HG03342 (cell line): Measurements from ENCODE around the gene CLIP1.
"Not testable (repeated sequence)": the region's sequence is repeated elsewhere in the genome, so short reads cannot be mapped to it uniquely, and the experiment has no call there.

Experiments
- ATAC-seq: cut with Tn5 transposase; IDR thresholded peaks from one replicate; pipeline ENCODE4 v1.9.1; 2021; ENCODE audit warnings: mild to moderate bottlenecking, moderate library complexity; ENCODE audit not compliant: unreplicated experiment

CLIP1 gene

DNA sequence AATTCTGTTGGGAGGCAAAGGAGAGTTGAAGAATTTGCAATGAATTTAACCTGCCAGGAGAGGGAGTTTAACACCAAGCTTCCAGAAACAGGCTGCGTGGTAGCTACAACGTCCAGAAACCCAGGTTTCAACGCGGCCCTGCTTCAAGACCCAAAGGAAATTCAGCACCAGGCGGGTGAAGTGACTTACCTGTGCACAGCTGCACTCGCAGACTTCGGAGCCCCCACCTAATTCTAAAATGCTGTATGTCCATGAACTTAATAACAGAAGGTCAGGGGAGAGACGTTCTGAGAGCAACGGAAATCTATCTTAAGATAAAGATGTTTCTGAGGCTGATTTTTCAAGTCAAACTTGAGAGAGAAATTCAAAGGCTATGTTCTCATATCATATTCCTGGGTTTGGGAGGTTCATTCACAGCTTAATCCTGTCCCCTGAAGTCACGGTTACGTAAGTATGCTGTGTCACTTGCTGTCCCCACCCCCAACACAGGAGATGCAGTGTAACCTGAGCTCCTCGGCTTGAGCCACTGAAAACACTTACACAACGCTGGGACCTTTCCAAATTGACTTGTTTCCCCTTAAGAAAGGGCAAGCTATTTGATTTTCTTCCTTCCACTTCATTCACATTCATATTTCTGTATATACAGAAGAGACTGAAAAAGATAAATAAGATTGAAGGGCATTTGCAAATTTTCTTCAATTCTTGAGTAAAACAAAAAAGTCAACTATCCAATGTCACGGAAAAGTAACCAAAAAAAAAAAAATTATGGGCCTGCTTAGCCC is 22.7 kb downstream of the CLIP1 start:
- peak; percentile 47 for ATAC-seq

- peak; percentile 8 for ATAC-seq
Observed at GRCh38 chr12:122399254-122399591, 23.2 kb downstream of the CLIP1 start.

GRCh38 chr12:122397981-122398380 is 24.5 kb downstream of the CLIP1 start:
- ATAC-seq = not testable (repeated sequence)

- no peak for ATAC-seq
Observed at GRCh38 chr12:122395319-122395718, 27.1 kb downstream of the CLIP1 start.

DNA sequence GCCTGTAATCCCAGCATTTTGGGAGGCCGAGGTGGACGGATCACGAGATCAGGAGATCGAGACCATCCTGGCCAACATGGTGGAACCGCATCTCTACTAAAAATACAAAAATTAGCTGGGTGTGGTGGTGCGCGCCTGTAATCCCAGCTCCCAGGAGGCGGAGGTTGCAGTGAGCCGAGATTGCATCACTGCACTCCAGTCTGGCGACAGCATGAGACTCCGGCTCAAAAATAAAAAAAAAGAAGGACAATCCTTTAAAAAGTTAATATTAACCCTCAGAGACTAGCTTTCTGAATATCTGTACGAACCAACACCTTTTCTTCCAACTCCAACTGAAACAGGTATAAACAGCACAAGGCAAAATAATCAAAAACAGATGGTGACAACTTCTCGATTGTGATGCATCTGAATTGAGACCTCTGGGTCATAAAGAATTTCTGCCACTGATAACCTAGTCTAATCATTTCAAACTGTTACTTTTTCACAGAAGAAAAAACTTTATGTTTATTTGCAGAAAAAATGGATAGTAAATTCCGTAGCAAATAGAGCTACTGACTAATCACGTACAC is 27.8 kb downstream of the CLIP1 start:
- no peak for ATAC-seq

GRCh38 chr12:122393817-122394216 is 28.7 kb downstream of the CLIP1 start:
- no peak for ATAC-seq

DNA sequence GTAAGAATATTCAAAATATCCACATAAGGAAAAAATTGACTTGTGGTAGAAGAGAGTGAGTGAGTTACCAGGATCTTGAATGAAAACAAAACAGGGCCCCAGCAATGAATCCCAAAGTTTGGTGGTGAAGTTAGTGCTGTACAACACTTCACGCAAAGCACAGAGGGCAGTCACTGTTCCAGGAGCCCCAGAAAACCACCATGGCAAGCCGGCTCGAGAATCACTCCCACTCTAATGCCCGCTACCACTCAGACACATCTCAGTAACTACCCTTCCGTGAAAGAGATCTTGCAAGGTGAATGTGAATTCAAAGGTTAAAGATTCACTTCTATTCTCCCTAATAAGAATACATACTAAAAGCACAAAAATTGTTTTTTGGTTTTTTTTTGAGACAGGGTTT is 30.1 kb downstream of the CLIP1 start:
- ATAC-seq = no peak

- ATAC-seq = no peak
Observed at GRCh38 chr12:122389677-122390076, 32.8 kb downstream of the CLIP1 start.

GRCh38 chr12:122387887-122388286 is 34.6 kb downstream of the CLIP1 start:
- ATAC-seq = no peak

DNA sequence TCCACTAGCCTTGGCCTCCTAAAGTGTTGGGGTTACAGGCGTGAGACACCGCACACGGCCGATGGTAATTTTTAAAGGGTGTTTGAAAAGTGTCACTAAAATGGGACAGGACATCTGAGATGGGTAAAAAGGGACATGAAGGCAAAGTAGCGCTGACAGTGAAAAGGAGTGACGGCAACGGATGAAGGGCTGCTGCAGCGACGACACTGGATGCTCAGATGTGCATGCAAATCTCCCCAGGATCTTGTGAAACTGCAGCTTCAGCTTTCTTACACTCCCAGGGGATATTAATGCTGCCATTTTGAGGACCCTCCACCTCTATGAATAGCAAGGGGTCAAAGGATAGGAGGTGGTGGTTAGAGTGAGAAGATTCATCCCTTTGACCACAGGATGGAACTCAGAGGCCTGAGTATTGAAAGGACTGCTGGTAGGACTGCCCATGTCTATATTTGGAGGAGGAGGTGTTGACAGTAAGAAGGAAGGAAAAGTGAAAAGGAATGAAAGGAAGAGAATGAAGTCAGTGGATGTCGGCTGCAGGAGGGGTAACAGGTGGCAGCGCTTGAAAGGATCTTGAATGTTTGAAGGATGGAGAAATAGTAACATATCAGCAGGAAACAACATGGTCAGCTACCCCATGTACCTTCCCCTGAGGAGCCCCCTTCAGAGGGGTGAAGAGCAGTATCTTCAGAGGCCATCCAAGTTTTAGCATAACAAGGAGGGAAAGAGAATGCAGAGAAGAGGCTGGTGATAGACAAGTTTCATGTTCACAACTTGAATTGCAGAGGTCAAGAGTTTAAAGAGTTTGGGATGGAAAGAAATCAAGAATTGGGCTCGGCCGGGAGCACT is 37.1 kb downstream of the CLIP1 start:
- ATAC-seq = no peak

GRCh38 chr12:122382919-122383350 is 39.5 kb downstream of the CLIP1 start:
- no peak for ATAC-seq

- no peak for ATAC-seq
Observed at GRCh38 chr12:122381021-122381420, 41.4 kb downstream of the CLIP1 start.

- not testable (repeated sequence) for ATAC-seq
Observed at GRCh38 chr12:122376751-122377150, 45.7 kb downstream of the CLIP1 start.

DNA sequence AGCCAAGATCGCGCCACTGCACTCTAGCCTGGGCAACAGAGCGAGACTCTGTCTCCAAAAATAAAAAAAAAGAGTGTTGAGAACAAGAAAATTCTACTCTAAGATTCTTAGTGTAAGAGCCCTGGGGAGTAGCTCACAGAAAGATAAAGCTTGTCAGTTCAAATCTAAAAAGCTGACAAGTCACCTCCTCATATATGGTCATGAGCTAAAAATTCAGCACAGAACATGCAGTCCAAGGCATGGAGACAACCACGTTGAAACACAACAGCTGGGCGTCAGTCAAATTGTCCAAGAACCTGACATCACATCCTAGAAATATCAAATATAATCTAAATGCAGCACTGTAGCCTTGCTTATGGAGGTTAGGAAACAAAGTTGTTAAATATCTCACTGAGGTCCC is 47.8 kb downstream of the CLIP1 start:
- no peak for ATAC-seq

GRCh38 chr12:122371475-122372045 is 50.9 kb downstream of the CLIP1 start:
- no peak for ATAC-seq

- ATAC-seq = no peak
Observed at GRCh38 chr12:122368361-122369073, 54.0 kb downstream of the CLIP1 start.

- ATAC-seq = not testable (repeated sequence)
Observed at GRCh38 chr12:122367632-122368031, 54.8 kb downstream of the CLIP1 start.

- ATAC-seq = no peak
Observed at GRCh38 chr12:122366685-122367475, 55.6 kb downstream of the CLIP1 start.

- not testable (repeated sequence) for ATAC-seq
Observed at GRCh38 chr12:122365226-122365625, 57.2 kb downstream of the CLIP1 start.

GRCh38 chr12:122363782-122364181 is 58.7 kb downstream of the CLIP1 start:
- no peak for ATAC-seq
